DOHH2 (cell line): ENCODE data around the gene RPS14.

Source experiments
- H3F3A ChIP-seq: fragments of 200-600 bp; sonication (generic), shearing (Covaris generic); 2 replicates; pipeline ENCODE4 v1.6.0; 2016; ENCODE audit warnings: antibody characterized with exemption, mild to moderate bottlenecking; ENCODE audit not compliant: control insufficient read depth, insufficient read depth
- H3K27ac ChIP-seq: fragments of 200-600 bp; sonication (generic); 2 replicates; pipeline ENCODE4 v1.5.1; 2014; ENCODE audit warnings: low read depth, mild to moderate bottlenecking, low read length, moderate library complexity
- H3K27me3 ChIP-seq: fragments of 200-600 bp; sonication (generic); 2 replicates; pipeline ENCODE4 v1.6.1; 2014; ENCODE audit warnings: mild to moderate bottlenecking, low read length, mixed read lengths; ENCODE audit not compliant: control insufficient read depth
- H3K36me3 ChIP-seq: fragments of 200-600 bp; sonication (generic); 2 replicates; pipeline ENCODE4 v1.6.1; 2014; ENCODE audit warnings: mild to moderate bottlenecking, low read length, moderate library complexity, mixed read lengths; ENCODE audit not compliant: control insufficient read depth
- H3K4me1 ChIP-seq: fragments of 200-600 bp; sonication (generic); 2 replicates; pipeline ENCODE4 v1.6.1; 2014; ENCODE audit warnings: mild to moderate bottlenecking, low read length, mixed read lengths; ENCODE audit not compliant: control insufficient read depth
- H3K4me2 ChIP-seq: fragments of 200-600 bp; sonication (generic); 2 replicates; pipeline ENCODE4 v1.6.0; 2014; ENCODE audit warnings: mild to moderate bottlenecking, low read length, moderate library complexity
- H3K4me3 ChIP-seq: fragments of 200-600 bp; sonication (generic); 2 replicates; pipeline ENCODE4 v1.5.1; 2014; ENCODE audit warnings: mild to moderate bottlenecking, low read length, mixed read lengths
- H3K79me2 ChIP-seq: fragments of 200-600 bp; sonication (generic); 2 replicates; pipeline ENCODE4 v1.6.1; 2014; ENCODE audit warnings: mild to moderate bottlenecking, low read length, mixed read lengths; ENCODE audit not compliant: control insufficient read depth
- H3K9me2 ChIP-seq: fragments of 200-600 bp; sonication (generic); replicated peaks from 2 replicates; pipeline ENCODE4 v1.6.1; 2014; ENCODE audit warnings: mild to moderate bottlenecking, low read length, mixed read lengths; ENCODE audit not compliant: control insufficient read depth
- H3K9me3 ChIP-seq: fragments of 200-600 bp; sonication (generic); 2 replicates; pipeline ENCODE4 v1.6.1; 2014; ENCODE audit warnings: antibody characterized with exemption, low read length, mixed read lengths; ENCODE audit not compliant: control insufficient read depth, insufficient read depth
- H4K20me1 ChIP-seq: fragments of 200-600 bp; sonication (generic); 2 replicates; pipeline ENCODE4 v1.6.0; 2014; ENCODE audit warnings: low read depth, mild to moderate bottlenecking, antibody characterized with exemption, low read length, moderate library complexity; ENCODE audit not compliant: control insufficient read depth, insufficient read depth
- EZH2phosphoT487 ChIP-seq: fragments of 200-600 bp; sonication (generic); IDR thresholded peaks from 2 replicates; pipeline ENCODE4 v1.6.1; 2017; ENCODE audit warnings: borderline replicate concordance, mild to moderate bottlenecking, antibody characterized with exemption, low read length, moderate library complexity, mixed read lengths
- TF ChIP-seq, protein P1 (sequence below): fragments of 200-600 bp; sonication (generic); IDR thresholded peaks from one replicate; pipeline ENCODE4 v1.5.1; 2014; ENCODE audit warnings: antibody characterized with exemption, mild to moderate bottlenecking, low read depth, low read length; ENCODE audit not compliant: poor library complexity, severe bottlenecking

The RPS14 gene

DNA sequence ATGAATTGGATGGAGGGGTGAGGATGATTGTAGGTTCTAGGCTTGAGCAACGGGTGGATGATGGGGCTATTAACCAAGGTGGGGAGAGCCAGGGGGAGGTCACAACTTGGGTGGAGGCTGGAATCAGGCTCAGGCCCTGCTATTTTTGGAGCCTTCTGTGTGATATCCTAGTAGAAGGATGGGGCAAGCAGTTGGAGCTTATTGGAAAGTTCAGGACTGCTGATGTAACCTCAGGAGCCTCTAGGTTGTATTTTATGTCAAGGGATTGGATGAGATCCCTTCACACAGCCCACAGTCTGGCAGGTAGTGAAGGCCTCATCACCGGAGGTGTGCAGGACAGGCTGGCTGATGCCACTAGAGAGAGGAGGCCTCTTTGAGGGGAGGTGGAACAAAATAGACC, 11.2 kb upstream of the RPS14 start:
- H3K4me2 ChIP-seq, result peak overlapping the region; percentile 84

DNA sequence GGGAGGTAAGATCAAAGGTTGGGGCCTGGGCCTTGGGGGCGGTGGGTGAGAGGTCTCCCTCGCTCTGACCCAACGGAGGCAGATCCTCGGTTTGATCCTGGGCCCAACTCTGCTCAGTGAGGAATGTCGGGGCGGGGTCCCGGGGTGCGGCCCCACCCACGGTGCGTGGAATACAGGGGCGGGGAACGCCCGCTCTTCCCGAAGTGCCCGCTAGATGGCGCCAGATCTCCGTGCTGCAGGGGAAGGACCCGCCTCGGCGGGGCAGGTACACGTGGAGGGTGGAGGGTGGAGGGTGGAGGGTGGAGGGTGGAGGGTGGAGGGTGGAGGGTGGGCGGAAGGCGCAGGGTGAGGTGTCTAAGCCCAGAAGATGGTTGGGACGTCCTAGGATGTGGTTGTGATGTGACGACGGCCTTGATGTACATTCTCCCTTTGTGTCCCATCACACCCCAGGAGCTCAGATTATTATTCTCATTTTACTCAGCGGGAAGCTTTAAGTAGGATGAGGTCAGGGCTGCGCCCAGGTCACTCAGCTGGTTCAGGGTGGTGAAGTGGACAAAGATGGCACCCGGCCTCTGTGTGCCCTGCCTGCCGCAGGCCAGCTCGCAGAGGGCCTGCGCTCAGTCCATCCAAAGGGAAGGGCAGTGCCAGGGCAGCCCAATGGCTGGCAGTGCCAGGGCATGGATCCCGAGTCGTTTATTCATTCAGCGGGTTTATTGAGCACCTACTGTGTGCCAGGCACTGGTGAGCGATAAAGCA, 9.4 kb upstream of the RPS14 start:
- TF ChIP-seq, protein P1, sequence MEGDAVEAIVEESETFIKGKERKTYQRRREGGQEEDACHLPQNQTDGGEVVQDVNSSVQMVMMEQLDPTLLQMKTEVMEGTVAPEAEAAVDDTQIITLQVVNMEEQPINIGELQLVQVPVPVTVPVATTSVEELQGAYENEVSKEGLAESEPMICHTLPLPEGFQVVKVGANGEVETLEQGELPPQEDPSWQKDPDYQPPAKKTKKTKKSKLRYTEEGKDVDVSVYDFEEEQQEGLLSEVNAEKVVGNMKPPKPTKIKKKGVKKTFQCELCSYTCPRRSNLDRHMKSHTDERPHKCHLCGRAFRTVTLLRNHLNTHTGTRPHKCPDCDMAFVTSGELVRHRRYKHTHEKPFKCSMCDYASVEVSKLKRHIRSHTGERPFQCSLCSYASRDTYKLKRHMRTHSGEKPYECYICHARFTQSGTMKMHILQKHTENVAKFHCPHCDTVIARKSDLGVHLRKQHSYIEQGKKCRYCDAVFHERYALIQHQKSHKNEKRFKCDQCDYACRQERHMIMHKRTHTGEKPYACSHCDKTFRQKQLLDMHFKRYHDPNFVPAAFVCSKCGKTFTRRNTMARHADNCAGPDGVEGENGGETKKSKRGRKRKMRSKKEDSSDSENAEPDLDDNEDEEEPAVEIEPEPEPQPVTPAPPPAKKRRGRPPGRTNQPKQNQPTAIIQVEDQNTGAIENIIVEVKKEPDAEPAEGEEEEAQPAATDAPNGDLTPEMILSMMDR, result peak; percentile 72
- TF ChIP-seq EZH2phosphoT487, result no peak
- H3F3A ChIP-seq, result peaks cover 15% of the 10 kb centered on the region
- H3K9me2 ChIP-seq, result no peaks in the 10 kb centered on the region
- no peaks in the 10 kb centered on the region for H3K79me2 ChIP-seq
- H3K4me3 ChIP-seq, result peak overlapping the region; percentile 65
- no peaks in the 10 kb centered on the region for H3K27me3 ChIP-seq
- H3K27ac ChIP-seq, result peak overlapping the region; percentile 13; the same call in 1 of the 2 replicates
- H3K9me3 ChIP-seq, result no peaks in the 10 kb centered on the region
- H3K4me1 ChIP-seq, result peaks cover 88% of the 10 kb centered on the region
- no peaks in the 10 kb centered on the region for H3K36me3 ChIP-seq
- H3K4me2 ChIP-seq, result peak overlapping the region; percentile 79
- no peaks in the 10 kb centered on the region for H4K20me1 ChIP-seq

More for the DNA sequence above, 11.2 kb upstream of the RPS14 start:
- Histone ChIP-seq H3K27ac (peak overlapping the region; percentile 76), H3F3A (peaks cover 11% of the 10 kb centered on the region), H3K9me3 (no peaks in the 10 kb centered on the region), H3K4me1 (peaks cover 83% of the 10 kb centered on the region), H3K27me3 (no peaks in the 10 kb centered on the region), H3K36me3 (no peaks in the 10 kb centered on the region), H4K20me1 (no peaks in the 10 kb centered on the region), H3K4me3 (peak overlapping the region; percentile 55), H3K79me2 (no peaks in the 10 kb centered on the region), H3K9me2 (no peaks in the 10 kb centered on the region)
- TF ChIP-seq, protein P1, result no peak
- no peak for TF ChIP-seq EZH2phosphoT487

DNA sequence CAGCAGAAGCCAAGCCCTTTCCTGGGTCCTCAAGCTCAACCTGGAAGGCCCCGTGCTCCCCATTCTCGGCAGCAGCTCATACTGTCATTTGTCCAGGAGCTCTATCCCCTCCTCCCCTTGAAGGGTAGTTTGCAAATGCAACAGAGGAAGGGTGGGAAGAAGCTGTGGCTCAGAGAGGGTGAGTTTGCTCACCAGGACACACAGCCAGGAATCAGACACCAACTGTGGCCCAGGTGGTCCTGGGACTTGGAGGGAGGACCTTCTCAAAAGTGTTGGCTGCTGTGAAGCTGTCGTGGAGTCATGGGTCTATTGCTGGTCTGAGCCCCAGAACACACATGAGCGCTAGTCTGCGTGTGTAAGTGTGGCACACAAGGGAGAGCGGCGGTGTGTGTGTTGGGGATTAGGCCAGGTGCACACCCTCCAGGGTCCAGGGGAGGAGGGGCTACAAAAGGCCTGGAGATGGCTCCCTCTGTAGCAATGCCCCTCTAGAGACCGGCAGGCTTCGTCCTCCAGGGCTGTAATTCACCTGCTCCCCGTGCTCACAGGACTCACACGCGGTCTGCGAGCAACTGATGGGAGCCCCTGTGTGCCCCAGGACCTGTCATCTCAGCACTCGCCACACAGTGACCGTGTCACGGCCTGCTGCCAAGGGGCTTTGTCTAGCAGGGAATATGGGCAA, 8.2 kb upstream of the RPS14 start:
- Histone ChIP-seq H3K9me3 (no peaks in the 10 kb centered on the region), H3K9me2 (no peaks in the 10 kb centered on the region), H4K20me1 (no peaks in the 10 kb centered on the region), H3K4me2 (peak overlapping the region; percentile 69), H3K27ac (peak overlapping the region; percentile 67), H3K79me2 (no peaks in the 10 kb centered on the region), H3K36me3 (no peaks in the 10 kb centered on the region), H3K4me3 (peak overlapping the region; percentile 62), H3K27me3 (no peaks in the 10 kb centered on the region), H3F3A (peaks cover 15% of the 10 kb centered on the region), H3K4me1 (peaks cover 85% of the 10 kb centered on the region)
- no peak for TF ChIP-seq EZH2phosphoT487
- TF ChIP-seq, protein P1, result no peak
